Measurements from ENCODE around the gene ABI3.

ABI3 gene

GRCh38 chr17:49225554-49226236 lies 15.2 kb downstream of the ABI3 start:
- DNase-seq (ENCODE audit: low spot score): no peak

GRCh38 chr17:49226771-49227435 lies 16.4 kb downstream of the ABI3 start:
- no peak for DNase-seq (ENCODE audit: low spot score)

- peak; percentile 84 for DNase-seq (ENCODE audit: low spot score)
These were observed 17.1 kb downstream of the ABI3 start for GRCh38 chr17:49227436-49228261.

GRCh38 chr17:49229076-49229804 lies 18.7 kb downstream of the ABI3 start:
- DNase-seq (ENCODE audit: low spot score): no peak

- no peak for DNase-seq (ENCODE audit: low spot score)
These were observed 19.5 kb downstream of the ABI3 start for GRCh38 chr17:49229805-49230600.

GRCh38 chr17:49230636-49231562 lies 20.4 kb downstream of the ABI3 start, which contains the start of gene PHOSPHO1:
PHOSPHO1 (minus strand) TSS chr17:49230787; CDS start chr17:49226691, 4,096 bp downstream.
- peak; percentile 85 for DNase-seq (ENCODE audit: low spot score)

- DNase-seq (ENCODE audit: low spot score): no peak
These were observed 21.0 kb downstream of the ABI3 start for GRCh38 chr17:49231563-49231894.

- DNase-seq (ENCODE audit: low spot score): no peak
These were observed 24.1 kb downstream of the ABI3 start for GRCh38 chr17:49234509-49235080.

GRCh38 chr17:49235896-49236295 lies 25.4 kb downstream of the ABI3 start:
- DNase-seq (ENCODE audit: low spot score): no peak

GRCh38 chr17:49239963-49240362 lies 29.5 kb downstream of the ABI3 start:
- no peak for DNase-seq (ENCODE audit: low spot score)

GRCh38 chr17:49240619-49241018 lies 30.1 kb downstream of the ABI3 start:
- DNase-seq (ENCODE audit: low spot score): no peak

GRCh38 chr17:49241040-49241439 lies 30.5 kb downstream of the ABI3 start:
- DNase-seq (ENCODE audit: low spot score): no peak

- no peak for DNase-seq (ENCODE audit: low spot score)
These were observed 31.3 kb downstream of the ABI3 start for GRCh38 chr17:49241692-49242397.

- no peak for DNase-seq (ENCODE audit: low spot score)
These were observed 32.3 kb downstream of the ABI3 start for GRCh38 chr17:49242813-49243212.

- DNase-seq (ENCODE audit: low spot score): no peak
These were observed 34.3 kb downstream of the ABI3 start for GRCh38 chr17:49244839-49245238.

- no peak for DNase-seq (ENCODE audit: low spot score)
These were observed 37.4 kb downstream of the ABI3 start for GRCh38 chr17:49247944-49248343.

GRCh38 chr17:49249292-49249794 lies 38.8 kb downstream of the ABI3 start:
- no peak for DNase-seq (ENCODE audit: low spot score)

- DNase-seq (ENCODE audit: low spot score): no peak
These were observed 39.5 kb downstream of the ABI3 start for GRCh38 chr17:49249890-49250522.
